PFSK-1 (cell line): Measurements from ENCODE around the gene WDR62.

Source experiments
- POLR2AphosphoS5 ChIP-seq: IDR thresholded peaks from 2 replicates; pipeline ENCODE4 v1.6.1; 2012; ENCODE audit warnings: low read depth, mild to moderate bottlenecking, control low read depth, low read length, moderate library complexity
- TF ChIP-seq, protein P1 (sequence below), 2 experiments: IDR thresholded peaks; 2 replicates each; pipeline versions ENCODE4 v1.6.1 to v1.8.0; 2011 to 2012; ENCODE audit warnings: low read depth in 2 of 2, low read length in 2 of 2, control low read depth in 1 of 2, inconsistent platforms in 1 of 2, mild to moderate bottlenecking in 1 of 2, moderate library complexity in 1 of 2; ENCODE audit not compliant: insufficient read depth in 1 of 2

DNA sequence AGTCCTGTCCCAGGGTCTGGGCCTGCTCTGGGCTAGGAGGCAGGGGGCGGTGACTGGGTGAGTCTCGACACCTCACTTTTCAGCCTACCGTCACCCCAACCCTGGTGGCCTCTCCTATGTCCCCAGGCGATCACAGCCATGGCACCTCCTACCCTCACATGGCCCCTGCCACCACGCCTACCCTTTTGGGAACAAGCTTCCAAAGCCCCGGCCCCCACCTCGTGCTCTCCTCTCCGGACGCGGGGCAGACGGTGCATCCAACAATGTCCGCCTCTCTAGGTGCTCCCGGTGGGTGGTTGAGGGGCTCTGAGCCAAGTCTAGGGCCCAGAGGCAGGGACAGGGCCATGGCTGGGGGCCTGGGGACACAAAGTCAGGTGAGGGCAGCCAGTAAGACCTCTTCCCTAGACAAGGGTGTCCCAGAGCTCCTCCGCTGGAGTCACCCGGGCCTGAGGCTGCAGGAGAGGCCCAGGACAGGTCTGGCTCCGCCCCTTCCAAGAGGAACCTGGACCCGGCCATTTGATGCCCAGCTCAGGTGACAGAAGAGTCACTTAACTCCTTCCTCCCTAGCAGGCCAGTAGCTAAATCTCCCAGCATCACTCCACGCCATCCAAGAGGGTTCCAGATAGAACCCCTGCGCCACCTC is 46.2 kb upstream of the WDR62 start, which contains the start of gene SYNE4:
- TF ChIP-seq POLR2AphosphoS5: no peak
- TF ChIP-seq, protein P1, sequence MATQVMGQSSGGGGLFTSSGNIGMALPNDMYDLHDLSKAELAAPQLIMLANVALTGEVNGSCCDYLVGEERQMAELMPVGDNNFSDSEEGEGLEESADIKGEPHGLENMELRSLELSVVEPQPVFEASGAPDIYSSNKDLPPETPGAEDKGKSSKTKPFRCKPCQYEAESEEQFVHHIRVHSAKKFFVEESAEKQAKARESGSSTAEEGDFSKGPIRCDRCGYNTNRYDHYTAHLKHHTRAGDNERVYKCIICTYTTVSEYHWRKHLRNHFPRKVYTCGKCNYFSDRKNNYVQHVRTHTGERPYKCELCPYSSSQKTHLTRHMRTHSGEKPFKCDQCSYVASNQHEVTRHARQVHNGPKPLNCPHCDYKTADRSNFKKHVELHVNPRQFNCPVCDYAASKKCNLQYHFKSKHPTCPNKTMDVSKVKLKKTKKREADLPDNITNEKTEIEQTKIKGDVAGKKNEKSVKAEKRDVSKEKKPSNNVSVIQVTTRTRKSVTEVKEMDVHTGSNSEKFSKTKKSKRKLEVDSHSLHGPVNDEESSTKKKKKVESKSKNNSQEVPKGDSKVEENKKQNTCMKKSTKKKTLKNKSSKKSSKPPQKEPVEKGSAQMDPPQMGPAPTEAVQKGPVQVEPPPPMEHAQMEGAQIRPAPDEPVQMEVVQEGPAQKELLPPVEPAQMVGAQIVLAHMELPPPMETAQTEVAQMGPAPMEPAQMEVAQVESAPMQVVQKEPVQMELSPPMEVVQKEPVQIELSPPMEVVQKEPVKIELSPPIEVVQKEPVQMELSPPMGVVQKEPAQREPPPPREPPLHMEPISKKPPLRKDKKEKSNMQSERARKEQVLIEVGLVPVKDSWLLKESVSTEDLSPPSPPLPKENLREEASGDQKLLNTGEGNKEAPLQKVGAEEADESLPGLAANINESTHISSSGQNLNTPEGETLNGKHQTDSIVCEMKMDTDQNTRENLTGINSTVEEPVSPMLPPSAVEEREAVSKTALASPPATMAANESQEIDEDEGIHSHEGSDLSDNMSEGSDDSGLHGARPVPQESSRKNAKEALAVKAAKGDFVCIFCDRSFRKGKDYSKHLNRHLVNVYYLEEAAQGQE (IDR thresholded peaks at IDR 0.05; ENCODE audit: insufficient read depth in 1 of 2, low read depth in 2 of 2, low read length in 2 of 2): no peak
